DMS 273 treated with DMSO at 0.1 percent for 48 hours (cell line): ENCODE data around the gene MTFR2.

ENCODE experiments used
- DNase-seq: peaks from one replicate; lab custom pipeline; 2025; lab: John Stamatoyannopoulos, UW

The MTFR2 gene

GRCh38 chr6:136184738-136185137 lies 65.4 kb downstream of the MTFR2 start:
- no peak for DNase-seq

DNA sequence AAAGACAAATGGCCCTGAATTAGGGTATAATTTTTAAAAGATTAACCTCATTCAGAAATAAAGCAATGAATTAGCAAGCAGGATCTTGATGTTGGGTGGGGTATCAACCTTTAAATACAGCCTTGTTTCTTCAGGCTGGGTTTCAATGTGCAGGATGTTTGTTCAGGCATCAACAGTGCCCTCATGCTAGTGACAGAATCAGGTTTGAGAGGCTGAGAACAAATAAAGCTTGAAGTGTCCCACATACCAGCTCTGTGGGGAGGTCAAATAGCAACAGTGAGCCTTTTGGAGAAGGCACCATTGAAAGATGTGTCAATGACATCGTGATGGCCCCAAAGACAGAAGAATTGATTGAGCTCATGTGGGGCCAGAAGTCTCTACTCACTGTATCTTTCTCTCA lies 68.2 kb downstream of the MTFR2 start:
- DNase-seq = no peak

GRCh38 chr6:136181512-136181833 lies 68.6 kb downstream of the MTFR2 start:
- DNase-seq = no peak
